NK-92 (cell line): ENCODE measurements around the gene MTG2.

Source experiments
- DNase-seq: peaks from one replicate; lab custom pipeline; 2025; ENCODE audit not compliant: unreplicated experiment; lab: John Stamatoyannopoulos, UW

Gene MTG2

DNA sequence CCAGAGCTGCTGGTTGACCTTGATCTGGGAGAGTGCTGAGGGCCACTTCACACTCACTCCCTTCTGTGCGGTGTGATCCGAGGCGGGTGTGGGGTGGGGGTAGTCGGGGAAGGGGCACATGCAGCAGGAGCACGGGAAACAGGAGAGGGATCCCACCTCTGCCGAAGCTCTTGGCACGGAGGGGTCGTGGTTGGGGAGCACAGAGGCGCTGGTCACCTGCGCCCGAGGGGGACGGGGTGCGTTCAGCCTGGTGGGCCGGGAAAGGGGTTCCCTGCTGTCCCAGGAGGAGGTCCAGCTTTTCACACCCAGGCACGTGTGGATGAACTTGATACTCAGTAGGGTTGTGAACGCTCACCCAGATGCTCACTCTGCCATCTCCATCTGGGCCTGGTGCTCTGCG is 22.0 kb upstream of the MTG2 start:
- no peak for DNase-seq

GRCh38 chr20:62161347-62161746 is 21.5 kb upstream of the MTG2 start:
- no peak for DNase-seq

- DNase-seq: no peak
Measured at GRCh38 chr20:62162765-62163484, 19.9 kb upstream of the MTG2 start.

- DNase-seq: no peak
Measured at GRCh38 chr20:62163485-62163865, 19.4 kb upstream of the MTG2 start.

- no peak for DNase-seq
Measured at GRCh38 chr20:62163986-62164762, 18.7 kb upstream of the MTG2 start.

DNA sequence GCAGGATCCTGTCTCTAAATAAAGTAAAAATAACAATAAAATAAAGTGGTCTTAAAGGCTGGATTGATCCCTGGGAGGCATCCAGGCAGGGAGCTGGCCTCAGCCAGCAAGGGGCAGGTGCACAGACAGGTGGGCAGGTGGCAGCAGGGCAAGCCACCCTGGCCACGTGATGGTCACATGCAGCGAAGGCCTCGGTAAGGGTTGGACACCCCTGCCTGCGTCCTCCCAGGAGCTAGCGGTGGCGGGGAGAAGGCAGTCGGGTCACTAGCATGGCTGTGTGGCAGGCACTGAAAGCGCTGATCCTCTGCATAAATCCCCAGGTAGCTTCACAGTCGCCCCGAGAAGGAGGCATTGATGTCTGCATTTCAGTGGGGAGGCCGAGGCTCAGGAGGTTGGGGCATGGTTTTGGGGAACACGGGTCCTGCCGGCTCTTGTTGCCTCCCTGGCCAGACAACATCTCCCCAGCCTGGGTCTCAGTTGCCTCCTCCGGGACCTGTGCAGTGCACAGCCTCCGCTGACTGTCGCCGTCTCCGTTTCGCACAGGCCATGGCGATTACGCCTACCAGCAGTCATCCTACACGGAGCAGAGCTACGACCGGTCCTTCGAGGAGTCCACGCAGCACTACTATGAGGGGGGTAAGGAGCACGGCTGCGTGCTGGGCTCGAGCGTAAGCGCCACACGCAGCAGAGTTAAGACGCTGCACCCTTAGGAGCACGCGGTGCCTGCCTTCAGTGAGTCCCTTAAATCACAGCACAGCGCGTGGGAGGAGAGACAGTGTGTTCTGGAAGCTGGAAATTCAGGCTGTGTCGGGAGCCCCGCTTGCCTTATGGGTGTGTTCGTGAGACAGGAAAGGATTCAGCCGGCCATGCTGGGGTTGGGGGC is 17.7 kb upstream of the MTG2 start:
- no peak for DNase-seq

DNA sequence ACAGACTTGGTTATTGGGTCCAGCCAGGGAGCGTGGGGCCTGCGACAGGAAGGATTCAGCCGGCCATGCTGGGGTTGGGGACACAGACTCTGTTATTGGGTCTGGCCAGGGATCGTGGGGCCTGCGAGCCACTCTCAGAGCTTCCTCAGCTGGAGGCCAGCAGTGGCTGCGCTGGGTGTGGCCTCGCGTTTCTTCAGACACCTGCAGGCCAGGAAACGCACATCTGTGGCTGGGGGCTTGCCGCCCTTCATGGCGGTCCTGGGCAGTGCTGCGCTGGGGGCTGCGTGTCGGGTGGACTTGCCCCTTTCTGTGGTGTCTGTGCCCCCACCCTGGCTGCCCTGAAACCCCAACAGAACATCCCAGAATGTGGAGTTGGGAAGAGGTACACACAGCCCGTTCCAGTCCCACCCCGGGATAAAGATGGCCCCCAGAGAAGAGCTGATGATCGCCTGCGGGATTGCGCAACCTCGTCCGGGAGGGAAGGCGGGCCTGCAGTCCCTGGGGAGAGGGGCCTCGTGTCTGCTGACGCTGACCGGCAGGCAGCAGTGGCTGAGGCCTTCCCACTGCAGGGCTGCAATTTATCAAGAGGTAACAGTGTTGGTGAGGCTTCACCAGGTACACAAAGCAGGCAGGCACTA is 16.9 kb upstream of the MTG2 start:
- DNase-seq: no peak

GRCh38 chr20:62167474-62167873 is 15.4 kb upstream of the MTG2 start:
- DNase-seq: no peak

DNA sequence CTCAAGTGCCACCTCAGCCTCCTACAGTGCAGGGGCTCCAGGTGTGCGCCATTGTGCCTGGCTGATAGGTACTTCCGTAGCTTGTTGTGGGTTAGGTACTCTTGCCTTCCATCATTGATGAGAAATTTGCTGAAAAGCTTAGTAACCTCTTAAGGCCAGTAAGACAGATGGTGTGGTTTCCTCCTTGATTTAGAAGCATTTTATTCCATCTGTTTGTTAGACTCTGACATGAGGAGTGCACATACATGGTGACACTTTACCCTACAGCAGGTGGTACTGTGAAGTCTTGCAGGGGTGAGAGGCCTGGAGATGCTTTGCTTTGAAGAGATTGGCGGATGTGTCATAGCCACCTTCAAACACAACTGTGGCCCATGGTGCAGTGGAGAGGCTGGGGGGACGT is 14.8 kb upstream of the MTG2 start:
- no peak for DNase-seq

DNA sequence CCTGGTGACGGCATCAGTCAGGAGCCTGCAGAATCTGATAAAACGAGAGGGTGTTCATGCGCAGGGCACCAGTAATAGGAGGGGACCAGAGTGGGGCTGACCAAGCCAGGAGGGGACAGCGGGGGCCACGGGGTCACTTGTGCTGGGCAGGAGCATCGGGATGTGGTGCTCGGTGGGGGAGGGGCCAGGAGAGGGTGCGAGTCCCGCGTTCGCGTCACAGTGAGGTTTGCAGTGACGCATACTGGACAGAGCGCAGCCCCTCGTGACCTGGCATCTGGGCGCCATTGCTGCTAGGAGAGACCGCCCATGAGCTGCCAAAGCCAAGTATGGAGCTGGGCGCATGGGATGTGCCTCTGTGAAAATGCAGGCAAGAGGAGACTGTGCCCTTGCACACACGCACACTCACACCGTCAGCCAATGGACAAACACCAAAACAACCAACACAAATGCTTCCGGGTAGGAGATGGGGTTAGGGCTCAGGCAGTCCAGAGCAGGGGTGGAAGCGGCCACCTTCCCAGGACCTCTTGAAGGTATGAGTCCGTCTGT is 13.9 kb upstream of the MTG2 start:
- no peak for DNase-seq

GRCh38 chr20:62170536-62170935 is 12.3 kb upstream of the MTG2 start:
- DNase-seq: no peak

DNA sequence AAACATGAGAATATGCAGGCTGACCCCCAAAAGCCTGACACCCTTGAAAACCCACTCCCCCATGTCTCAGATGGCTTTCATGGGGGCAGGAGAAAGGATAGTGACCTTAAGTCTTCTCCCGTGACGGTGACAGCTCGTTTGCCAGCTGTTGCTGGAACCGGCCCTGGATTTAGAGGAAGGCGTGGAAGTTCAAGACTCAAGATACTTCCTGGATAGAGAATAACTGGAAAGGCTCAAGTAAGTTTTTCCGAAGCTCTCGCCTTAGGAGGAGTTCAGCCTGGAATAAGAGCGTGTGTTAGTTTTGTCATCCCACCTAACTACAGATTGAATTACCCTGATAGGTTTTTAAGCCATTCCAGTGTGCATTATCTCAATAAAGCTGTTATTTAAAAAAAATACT is 11.6 kb upstream of the MTG2 start:
- no peak for DNase-seq

DNA sequence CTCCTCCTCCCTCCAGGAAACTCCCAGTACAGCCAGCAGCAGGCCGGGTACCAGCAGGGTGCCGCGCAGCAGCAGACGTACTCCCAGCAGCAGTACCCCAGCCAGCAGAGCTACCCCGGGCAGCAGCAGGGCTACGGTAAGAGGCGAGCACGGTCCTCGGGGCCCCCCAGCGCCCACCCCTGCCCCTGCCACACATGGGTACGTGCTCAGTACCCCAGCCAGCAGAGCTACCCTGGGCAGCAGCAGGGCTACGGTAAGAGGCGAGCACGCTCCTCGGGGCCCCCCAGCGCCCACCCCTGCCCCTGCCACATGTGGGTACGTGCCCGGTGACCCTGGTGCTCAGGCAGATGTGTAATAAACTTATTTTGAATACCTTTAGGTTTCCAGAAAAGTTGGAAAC is 10.2 kb upstream of the MTG2 start:
- no peak for DNase-seq

- DNase-seq: no peak
Measured at GRCh38 chr20:62174021-62174804, 8.6 kb upstream of the MTG2 start.

- DNase-seq: no peak
Measured at GRCh38 chr20:62174870-62175624, 7.8 kb upstream of the MTG2 start.

- DNase-seq: no peak
Measured at GRCh38 chr20:62175711-62176110, 7.1 kb upstream of the MTG2 start.

- DNase-seq: no peak
Measured at GRCh38 chr20:62176866-62177265, 6.0 kb upstream of the MTG2 start.

GRCh38 chr20:62177307-62177706 is 5.5 kb upstream of the MTG2 start:
- no peak for DNase-seq
